Measurements from ENCODE around the gene SLC16A8.
"Not testable (repeated sequence)": the region's sequence is repeated elsewhere in the genome, so short reads cannot be mapped to it uniquely, and the experiment has no call there.

Gene SLC16A8

GRCh38 chr22:38085501-38085900, 1.5 kb upstream of the SLC16A8 start:
- no peak for DNase-seq

DNA sequence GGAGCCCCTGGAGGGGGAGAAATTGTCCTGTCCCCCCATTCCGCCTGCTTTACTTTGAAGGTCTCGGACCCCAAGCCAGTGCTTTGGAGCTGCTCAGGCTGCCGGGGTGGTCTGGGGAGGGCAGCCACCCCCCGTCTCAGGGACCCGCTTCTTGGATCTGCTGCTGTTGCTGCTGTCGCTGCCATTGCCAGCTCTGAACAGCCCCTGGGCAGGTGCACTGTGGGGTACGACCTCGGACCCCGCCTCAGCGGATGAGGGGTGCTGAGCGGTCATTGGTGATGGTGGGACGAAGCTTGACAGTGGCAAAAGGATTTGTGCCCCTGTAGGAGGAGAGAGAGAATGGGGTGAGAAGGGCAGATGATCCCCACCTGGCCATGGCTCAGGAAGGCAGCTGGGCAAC, 1.1 kb upstream of the SLC16A8 start:
- DNase-seq, result no peak

DNA sequence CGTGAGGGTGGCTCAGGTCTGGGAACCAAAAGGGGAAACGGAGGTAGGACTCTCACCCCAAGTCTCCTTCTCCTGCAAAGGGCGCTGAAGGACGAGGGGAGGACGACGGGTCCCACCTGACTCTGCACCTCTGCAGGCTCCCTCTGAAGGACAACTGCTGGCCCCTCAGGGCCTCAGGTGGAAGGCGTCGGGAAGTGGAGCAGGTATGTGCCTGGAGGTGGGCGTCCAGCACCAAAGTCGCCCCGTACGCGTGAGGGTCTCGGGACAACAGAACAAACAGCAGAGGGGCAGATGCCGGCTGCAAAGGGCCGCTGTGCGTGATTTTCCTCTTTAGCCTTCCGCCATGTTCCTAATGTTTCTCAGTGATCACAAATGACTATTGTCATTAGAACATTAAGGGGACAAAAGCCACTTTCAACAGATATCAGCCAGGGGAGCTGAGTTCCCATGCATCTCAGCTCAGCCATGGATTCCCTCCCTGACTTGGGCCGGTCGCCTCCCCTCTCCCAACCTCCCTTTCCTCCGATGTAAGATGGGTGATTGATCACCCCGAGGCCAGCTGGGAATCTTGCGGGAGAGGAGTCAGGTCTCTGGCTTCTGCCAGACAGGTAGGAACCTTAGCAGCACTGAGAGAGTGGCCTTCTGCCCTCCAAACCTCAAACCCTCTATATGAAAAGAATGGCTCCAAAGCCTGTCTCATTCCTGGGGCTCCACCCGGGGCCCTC, 836 bp downstream of the SLC16A8 start:
- DNase-seq, result no peak

GRCh38 chr22:38081941-38082828, 1.8 kb downstream of the SLC16A8 start:
- DNase-seq, result no peak

GRCh38 chr22:38081636-38081940, 2.4 kb downstream of the SLC16A8 start:
- DNase-seq, result no peak

- DNase-seq, result no peak
Measured at GRCh38 chr22:38080850-38081635, 2.9 kb downstream of the SLC16A8 start.

DNA sequence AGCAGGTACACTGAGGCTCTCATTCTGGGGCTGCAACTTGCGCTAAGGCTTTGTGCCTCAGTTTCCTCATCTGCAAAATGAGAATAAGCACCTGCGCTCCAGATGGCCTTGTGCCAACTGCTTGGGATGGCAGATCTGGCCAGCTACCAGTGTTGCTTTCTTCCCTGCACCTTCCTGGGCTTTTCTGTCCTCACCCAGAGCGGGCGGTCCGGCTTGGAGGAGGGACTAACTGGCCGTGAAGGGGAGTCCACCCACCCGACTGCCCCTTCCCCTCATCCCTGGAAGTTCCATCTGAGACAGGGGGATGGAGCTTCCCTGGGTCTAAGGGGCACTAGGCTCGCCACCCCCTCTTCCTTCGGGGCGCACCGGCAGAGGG, 3.5 kb downstream of the SLC16A8 start:
- no peak for DNase-seq

DNA sequence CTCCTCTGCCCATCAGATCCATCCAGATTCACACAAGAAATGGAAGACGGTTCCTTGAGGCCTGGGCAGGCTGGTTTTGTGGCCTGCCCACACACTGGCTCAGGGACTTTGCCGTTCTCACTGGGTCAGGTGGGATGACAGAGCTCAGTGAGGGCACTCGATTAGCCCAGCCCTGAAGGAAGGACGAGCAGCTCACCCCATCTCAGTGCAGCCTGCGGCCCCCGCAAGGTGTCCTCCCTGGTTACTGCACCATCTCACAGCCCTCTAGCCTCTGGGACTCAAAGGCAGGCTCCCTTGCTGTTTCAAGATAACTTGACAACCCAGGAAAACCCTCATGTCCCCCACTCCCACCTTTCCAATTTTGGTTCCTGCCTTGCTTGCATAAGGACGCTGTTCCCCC, 4.2 kb downstream of the SLC16A8 start:
- DNase-seq, result no peak

GRCh38 chr22:38079208-38079607, 4.8 kb downstream of the SLC16A8 start:
- not testable (repeated sequence) for DNase-seq

DNA sequence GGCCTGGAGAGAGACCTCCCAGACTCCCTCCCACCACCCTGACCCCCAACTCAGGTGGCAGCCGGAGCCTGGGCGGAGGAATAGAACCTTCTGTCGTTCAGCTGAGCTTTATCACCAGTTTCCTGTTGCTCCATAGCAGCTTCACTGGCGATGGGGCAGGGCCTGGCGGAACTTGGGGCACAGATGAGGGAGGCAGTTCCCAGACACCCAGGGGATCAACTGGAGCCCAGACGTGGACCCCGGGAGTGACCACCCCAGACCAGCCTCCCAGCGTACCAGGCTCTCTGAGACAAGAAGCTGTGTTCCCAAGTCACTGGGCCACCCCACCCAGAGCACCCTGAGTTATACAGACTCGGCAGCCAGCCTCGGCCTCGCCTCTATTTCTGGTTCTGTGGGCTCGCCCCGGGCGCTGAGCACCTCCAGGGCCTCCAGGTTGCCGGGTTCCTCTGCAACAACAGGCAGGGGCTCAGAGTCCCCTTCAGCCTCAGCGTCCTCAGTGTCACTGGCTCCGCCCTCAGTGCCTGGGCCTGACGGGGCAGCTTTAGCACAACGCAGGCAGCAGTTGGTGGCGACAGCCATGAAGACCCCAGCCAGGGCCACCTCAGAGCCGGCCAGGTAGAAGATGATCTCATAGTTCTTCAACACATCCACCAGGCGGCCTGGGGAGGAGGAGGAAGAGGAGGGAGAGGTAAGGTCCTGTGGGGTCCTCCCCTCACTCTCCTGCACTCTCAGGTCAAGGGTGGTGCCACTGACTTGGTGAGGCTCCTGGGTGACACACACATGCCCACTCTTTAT, 5.7 kb downstream of the SLC16A8 start:
- no peak for DNase-seq

GRCh38 chr22:38077595-38077994, 6.4 kb downstream of the SLC16A8 start:
- no peak for DNase-seq

GRCh38 chr22:38077096-38077495, 6.9 kb downstream of the SLC16A8 start:
- DNase-seq, result no peak

GRCh38 chr22:38075961-38076360, 8.0 kb downstream of the SLC16A8 start:
- no peak for DNase-seq

DNA sequence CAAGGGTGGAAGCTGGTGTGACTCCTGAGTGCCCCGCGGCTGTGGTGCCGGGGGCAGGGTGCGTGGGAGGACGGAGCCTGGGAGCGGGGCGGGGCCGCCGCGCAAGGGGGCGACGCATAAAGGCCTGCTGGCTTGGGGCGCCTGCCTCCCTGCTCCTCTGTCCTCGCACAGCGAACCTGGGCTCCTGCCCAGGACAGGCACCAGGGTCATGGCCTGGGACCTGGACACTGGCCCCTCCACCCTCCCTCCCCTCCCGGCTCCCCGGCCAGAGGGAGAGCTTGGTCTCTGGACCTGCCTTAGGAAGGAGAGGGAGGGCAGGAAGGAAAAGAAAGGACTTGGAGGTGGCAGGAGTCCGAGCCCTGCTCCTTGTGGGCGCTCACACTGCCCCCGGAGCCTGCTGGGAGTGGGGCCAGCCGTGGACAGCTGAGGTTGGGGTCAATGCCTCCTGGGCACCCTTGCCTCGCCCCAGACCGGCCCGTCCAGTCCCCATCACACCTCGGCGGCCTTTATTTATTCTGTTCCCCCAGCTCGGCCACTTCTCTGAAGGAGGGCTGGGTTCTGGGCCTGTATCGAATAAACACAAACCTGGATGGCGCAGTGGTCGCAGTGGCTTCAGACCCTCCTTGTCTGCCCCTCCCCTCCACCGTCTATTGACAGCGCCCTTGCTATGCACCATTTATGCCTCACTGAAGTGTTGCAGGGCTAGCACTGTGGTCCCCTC, 8.7 kb downstream of the SLC16A8 start:
- DNase-seq, result no peak

DNA sequence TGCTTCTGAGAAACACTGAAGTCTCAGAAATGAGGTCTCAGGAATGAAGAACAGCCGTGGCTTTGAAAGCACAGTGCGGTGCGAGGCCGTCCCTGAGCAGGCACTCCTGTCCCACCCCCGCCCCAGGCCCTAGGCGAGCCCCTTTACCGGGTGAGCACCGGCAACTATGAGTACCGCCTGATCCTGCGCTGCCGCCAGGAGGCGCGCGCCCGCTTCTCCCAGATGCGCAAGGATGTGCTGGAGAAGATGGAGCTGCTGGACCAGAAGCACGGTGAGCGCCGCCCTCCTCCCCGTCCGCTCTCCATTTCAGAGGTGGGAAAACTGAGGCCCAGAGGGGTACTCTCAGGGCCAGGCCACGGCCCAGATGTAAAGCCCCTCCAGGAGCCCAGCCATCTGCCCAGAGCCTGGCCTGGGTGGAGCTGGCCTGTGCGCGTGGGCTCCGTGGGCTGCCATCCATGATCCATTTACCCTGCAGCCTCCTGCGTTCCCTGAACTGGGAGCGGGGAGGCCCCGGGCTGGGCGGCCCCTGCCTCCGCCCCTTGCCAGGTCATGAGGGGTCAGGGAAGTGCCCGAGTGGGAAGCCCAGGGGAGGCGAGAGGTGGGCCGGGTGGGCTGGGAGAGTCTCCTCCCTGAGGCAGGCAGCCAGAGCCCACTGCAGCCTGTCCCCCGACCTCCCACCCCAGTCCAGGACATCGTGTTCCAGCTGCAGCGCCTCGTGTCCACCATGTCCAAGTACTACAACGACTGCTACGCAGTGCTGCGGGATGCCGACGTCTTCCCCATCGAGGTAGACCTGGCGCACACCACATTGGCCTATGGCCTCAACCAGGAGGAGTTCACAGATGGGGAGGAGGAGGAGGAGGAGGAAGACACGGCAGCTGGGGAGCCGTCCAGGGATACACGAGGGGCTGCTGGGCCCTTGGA, 9.5 kb downstream of the SLC16A8 start:
- no peak for DNase-seq

DNA sequence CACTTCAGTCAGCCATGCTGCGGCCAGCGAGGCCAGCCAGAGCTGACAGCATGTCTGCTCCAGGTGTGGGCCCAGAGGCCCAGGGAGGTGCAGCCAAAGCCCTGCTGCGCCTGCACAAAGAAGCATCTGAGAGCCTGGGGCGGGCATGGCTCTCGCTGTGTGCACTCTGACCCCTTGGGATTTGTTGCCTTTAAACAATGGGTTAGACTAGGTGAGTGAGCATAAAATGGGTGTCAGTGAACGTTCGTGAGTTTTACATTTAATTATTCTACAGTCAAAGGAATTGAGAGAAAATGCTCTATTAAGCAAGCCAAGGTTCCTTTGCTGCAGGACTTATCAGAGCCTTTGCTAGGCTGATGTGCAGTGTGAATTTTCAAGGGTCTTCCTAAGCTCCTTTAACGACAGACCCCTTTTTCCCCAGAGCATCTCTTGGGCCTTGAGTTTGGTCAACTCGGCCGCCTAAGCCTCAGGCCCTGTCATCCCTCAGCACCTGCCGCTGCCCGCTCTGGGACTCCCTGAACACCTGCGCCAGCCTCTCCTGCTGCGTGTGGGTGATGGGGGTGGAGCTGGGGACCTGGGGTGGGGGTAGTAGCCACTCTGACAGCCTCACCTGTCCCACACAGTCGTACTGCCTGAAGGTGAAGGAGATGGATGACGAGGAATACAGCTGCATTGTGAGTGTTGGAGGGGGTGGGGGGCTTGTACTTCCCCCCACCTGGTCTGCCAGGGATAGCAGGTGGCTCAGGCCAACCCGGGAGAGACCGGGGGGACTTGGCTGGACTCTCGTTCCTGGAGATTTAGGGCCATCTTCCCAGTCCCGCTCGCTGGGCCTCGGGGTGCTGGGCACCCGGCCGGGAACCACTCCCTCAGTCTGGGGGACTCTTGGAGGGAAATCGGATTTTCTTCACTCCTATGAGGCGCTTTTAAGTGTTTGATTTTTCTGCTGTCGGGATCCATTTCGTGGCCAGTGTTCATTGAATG, 10.5 kb downstream of the SLC16A8 start:
- no peak for DNase-seq

DNA sequence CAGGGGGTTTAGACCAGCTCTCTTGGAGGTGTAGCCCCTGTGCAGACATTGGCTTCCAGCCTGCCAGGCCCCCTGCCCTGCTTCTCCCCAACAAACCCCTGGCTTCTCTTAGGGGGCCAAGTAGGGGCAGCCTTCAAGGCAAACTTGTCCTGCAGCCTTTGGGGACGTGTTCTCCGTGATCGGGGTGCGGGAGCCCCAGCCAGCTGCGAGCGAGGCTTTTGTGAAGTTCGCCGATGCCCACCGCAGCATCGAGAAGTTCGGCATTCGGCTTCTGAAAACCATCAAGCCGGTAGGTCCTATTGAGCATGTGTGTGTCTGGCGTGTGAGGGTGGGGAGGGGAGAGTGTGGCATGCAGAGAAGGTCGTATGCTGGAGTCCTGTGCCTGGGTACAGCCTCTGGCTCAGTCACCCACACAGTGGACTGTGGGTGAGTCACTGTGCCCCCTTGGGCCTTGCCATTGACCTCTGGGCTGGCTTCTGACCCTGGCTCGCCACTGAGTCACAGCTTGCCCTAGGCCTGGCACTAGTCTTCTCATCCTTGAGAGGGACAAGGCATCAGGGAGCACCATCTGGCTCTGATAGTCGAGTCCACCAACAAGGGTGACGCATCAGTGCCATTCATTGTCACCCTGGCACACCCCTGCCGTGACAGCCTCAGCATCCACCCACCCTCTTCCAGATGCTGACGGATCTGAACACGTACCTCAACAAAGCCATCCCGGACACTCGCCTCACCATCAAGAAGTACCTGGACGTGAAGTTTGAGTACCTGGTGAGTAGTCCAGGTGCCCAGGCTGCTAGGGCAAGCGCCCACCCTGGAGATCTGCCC, 11.4 kb downstream of the SLC16A8 start:
- DNase-seq, result no peak

DNA sequence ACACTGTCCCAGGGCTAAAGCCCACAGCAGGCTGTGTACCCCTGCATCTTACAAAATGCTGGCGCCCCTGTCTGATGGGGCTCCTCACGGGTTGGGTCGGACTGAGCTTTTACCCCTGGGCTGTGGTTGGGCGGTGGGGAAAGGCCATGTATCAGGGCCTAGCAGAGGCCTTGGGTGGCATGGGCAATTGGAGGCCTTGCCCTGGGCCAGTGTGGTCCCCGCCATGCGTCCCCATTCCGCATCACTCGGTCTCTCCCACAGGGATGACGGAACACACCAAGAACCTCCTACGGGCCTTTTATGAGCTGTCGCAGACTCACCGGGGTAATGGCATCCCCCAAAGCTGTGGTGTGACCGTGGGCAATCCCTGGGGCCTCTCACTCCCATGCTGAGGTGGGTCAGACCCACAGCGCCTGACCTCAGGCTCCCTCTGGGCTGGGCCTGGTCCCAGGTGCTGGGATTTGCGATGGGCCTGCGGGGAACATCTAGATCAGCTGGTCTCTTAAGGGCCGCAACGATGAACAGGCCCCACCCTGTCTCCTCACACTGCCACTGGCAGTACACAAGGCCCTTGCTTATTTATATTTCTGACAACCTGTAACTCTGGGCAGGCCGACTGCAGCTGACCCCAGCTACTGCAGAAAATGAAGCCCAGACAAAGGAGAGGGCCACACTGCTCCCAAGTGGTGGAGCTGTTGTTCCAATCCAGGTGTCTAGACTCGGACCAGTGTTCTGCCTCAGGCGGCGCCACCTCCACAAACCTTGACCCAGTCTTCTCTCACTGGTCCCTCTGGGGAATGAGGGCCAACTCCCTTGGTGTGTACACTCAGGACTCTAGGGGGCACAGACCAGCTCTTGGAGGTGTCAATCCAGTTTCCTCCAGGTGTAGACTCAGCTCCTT, 12.3 kb downstream of the SLC16A8 start:
- no peak for DNase-seq
